ENCODE results near the gene SULT1C2. TPM values are rescaled to one million over a fixed set of nuclear protein-coding genes. Genes with fewer than 3 reads are reported as not detected.

Gene SULT1C2
- total and polyA plus RNA-seq, 2 of the 8 experiments (the other 6 are each of a cell fraction or from before 2014, with no cell fraction given): 2.2 to 2.8 TPM

- H3K27me3 ChIP-seq (replicated peaks in 1 of 4; ENCODE audit: control insufficient read depth in 3 of 4, extremely low read depth in 1 of 4, insufficient read depth in 3 of 4, low read length in 3 of 4): no peaks in the 10 kb centered on the region
- ChIA-PET CTCF (ENCODE audit: partially characterized antibody) (no interaction called here), POLR2A (ENCODE audit: partially characterized antibody) (interaction anchor here (0.8 to 1.5 kb wide), 2 partner anchors 10 to 27 kb away, joined by 3 read pairs; partner anchors contain the start of gene SULT1C2)
- no peak overlapping the region for H3K56ac ChIP-seq (replicated peaks; ENCODE audit: insufficient read length, low read depth, low read length)
- no peak overlapping the region for H3K9ac ChIP-seq (replicated peaks in 1 of 4; ENCODE audit: extremely low read depth in 1 of 4, low read depth in 3 of 4, low read length in 3 of 4)
- no peak overlapping the region for H2BK20ac ChIP-seq (ENCODE audit: low read length)
- no peak overlapping the region for H3K14ac ChIP-seq (ENCODE audit: insufficient read length)
- no peak overlapping the region for H4K91ac ChIP-seq (replicated peaks; ENCODE audit: insufficient read length, low read length)
- no peak overlapping the region for H2BK120ac ChIP-seq (replicated peaks; ENCODE audit: low read depth, low read length)
- no peak overlapping the region for H3K23ac ChIP-seq (ENCODE audit: insufficient read length)
- no peak overlapping the region for H3K27ac ChIP-seq (ENCODE audit: low read depth, low read length)
- H3K36me3 ChIP-seq (ENCODE audit: control insufficient read depth in 2 of 4, insufficient read depth in 4 of 4, low read length in 3 of 4): no peaks in the 10 kb centered on the region
- H3K4me3 ChIP-seq (ENCODE audit: extremely low read depth in 1 of 4, insufficient read depth in 2 of 4, low read depth in 3 of 4, low read length in 4 of 4): no peak overlapping the region
- H3K9me3 ChIP-seq (ENCODE audit: insufficient read depth in 2 of 2, low read depth in 1 of 2, low read length in 1 of 2): no peaks in the 10 kb centered on the region
- no peaks in the 10 kb centered on the region for H3K79me1 ChIP-seq (ENCODE audit: low read depth, low read length)
- H4K8ac ChIP-seq (ENCODE audit: extremely low read depth, insufficient read depth, low read length): no peak overlapping the region
- H3K4me1 ChIP-seq (replicated peaks in 1 of 4; ENCODE audit: control insufficient read depth in 3 of 4, insufficient read depth in 4 of 4, low read length in 3 of 4): peaks cover 3 to 14% (median 7%) of the 10 kb centered on the region in 4 experiments; a peak in 4 of 7 replicates
- H2AFZ ChIP-seq (ENCODE audit: low read length): peak overlapping the region; percentile 92
- H3K18ac ChIP-seq (ENCODE audit: extremely low read depth, low read length): peak overlapping the region; percentile 44; the same call in 1 of the 2 replicates
- no peak for DNase-seq (ENCODE audit: low read depth in 1 of 2, low spot score in 2 of 2)
- no peak overlapping the region for H2BK12ac ChIP-seq (ENCODE audit: low read depth, low read length)
- TF ChIP-seq NANOG (IDR thresholded peaks at IDR 0.05; ENCODE audit: insufficient read depth, low read depth, low read length, poor library complexity, severe bottlenecking): no peak
- no peak for TF ChIP-seq PHF8 (conservative IDR thresholded peaks at IDR 0.05; ENCODE audit: low read depth, low read length)
- TF ChIP-seq TAF7 (optimal IDR thresholded peaks at IDR 0.05; ENCODE audit: borderline replicate concordance, low read depth, low read length): no peak
- TF ChIP-seq, protein P1, sequence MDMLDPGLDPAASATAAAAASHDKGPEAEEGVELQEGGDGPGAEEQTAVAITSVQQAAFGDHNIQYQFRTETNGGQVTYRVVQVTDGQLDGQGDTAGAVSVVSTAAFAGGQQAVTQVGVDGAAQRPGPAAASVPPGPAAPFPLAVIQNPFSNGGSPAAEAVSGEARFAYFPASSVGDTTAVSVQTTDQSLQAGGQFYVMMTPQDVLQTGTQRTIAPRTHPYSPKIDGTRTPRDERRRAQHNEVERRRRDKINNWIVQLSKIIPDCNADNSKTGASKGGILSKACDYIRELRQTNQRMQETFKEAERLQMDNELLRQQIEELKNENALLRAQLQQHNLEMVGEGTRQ (IDR thresholded peaks at IDR 0.05; ENCODE audit: low read length): no peak
- TF ChIP-seq BRCA1 (IDR thresholded peaks at IDR 0.05; ENCODE audit: low read depth, low read length): no peak
- TF ChIP-seq HDAC2 (IDR thresholded peaks at IDR 0.05; ENCODE audit: borderline replicate concordance in 1 of 2, low read depth in 2 of 2, low read length in 2 of 2): no peak
- TF ChIP-seq KDM5A (IDR thresholded peaks at IDR 0.05; ENCODE audit: low read length): no peak
- TF ChIP-seq POLR2AphosphoS5 (IDR thresholded peaks at IDR 0.05; ENCODE audit: low read depth, low read length): no peak
- no peak overlapping the region for H4K5ac ChIP-seq (ENCODE audit: insufficient read length, low read depth, low read length)
- no peak overlapping the region for H2AK5ac ChIP-seq (ENCODE audit: low read depth, low read length)
- WGBS, 2 experiments (ENCODE audit: extremely low coverage in 1 of 2, insufficient coverage in 1 of 2, insufficient read length in 1 of 2, insufficient replicate concordance in 2 of 2, low coverage in 1 of 2, low lambda C conversion rate in 2 of 2, missing lambda C conversion rate in 1 of 2): 68% methylated on average over 6 of the region's 6 CpGs; no CpG with 5 or more reads in 1 of the 2 experiments
- no peak overlapping the region; the same call in 1 of the 2 replicates for H2BK5ac ChIP-seq (ENCODE audit: low read depth, low read length)
- FAIRE-seq: no peak
- peak overlapping the region; percentile 47 to 60; a peak in 2 of 4 replicates for H3K4me2 ChIP-seq (ENCODE audit: insufficient read depth in 1 of 2, low read depth in 2 of 2, low read length in 2 of 2)
- no peak overlapping the region for H3K4ac ChIP-seq (replicated peaks; ENCODE audit: insufficient read length, low read depth, low read length)
- no peaks in the 10 kb centered on the region for H4K20me1 ChIP-seq (replicated peaks in 1 of 2; ENCODE audit: control insufficient read depth in 1 of 2, insufficient read depth in 2 of 2, low read length in 2 of 2)
- H2BK15ac ChIP-seq (ENCODE audit: low read length): no peak overlapping the region
- no peaks in the 10 kb centered on the region for H3K79me2 ChIP-seq (ENCODE audit: control insufficient read depth in 1 of 2, insufficient read depth in 2 of 2, low read length in 2 of 2)
- no peaks in the 10 kb centered on the region for H3K23me2 ChIP-seq (ENCODE audit: low read depth, low read length)
These were observed 27.3 kb downstream of the SULT1C2 start for GRCh38 chr2:108316033-108316432.

Measured in H1 (cell line).